RWPE2 (cell line): Measurements from ENCODE around the gene SPN.

Experiments used
- ATAC-seq: fragments of 200-7000 bp; cut with Tn5 transposase; 3 replicates; pipeline ENCODE4 v1.9.1; 2021; ENCODE audit warnings: low read depth
- DNase-seq: peaks from one replicate; pipeline ENCODE4 v3.0.0-alpha.2; 2020; ENCODE audit warnings: low spot score
- H3K27ac ChIP-seq: fragments of 450-650 bp; 2 replicates; pipeline ENCODE4 v1.5.1; 2017; ENCODE audit warnings: mild to moderate bottlenecking; ENCODE audit not compliant: poor library complexity, severe bottlenecking
- H3K27me3 ChIP-seq: fragments of 250-450 bp; sonication (Bioruptor Pico); 2 replicates; pipeline ENCODE4 v1.5.1; 2021; ENCODE audit warnings: mild to moderate bottlenecking, moderate library complexity; ENCODE audit not compliant: insufficient read depth, poor library complexity, severe bottlenecking
- H3K36me3 ChIP-seq: fragments of 250-450 bp; sonication (Bioruptor Pico); 2 replicates; pipeline ENCODE4 v1.5.1; 2020; ENCODE audit warnings: low read depth, mild to moderate bottlenecking, moderate library complexity
- H3K4me1 ChIP-seq: fragments of 250-450 bp; sonication (Bioruptor Pico); 2 replicates; pipeline ENCODE4 v1.5.1; 2021; ENCODE audit warnings: mild to moderate bottlenecking, moderate library complexity; ENCODE audit not compliant: insufficient read depth, poor library complexity, severe bottlenecking
- H3K4me3 ChIP-seq: fragments of 250-450 bp; sonication (Bioruptor Pico); 2 replicates; pipeline ENCODE4 v1.5.1; 2021; ENCODE audit warnings: mild to moderate bottlenecking, moderate library complexity; ENCODE audit not compliant: severe bottlenecking
- H3K9me3 ChIP-seq: fragments of 250-450 bp; sonication (Bioruptor Pico); 2 replicates; pipeline ENCODE4 v1.5.1; 2021; ENCODE audit warnings: mild to moderate bottlenecking, moderate library complexity; ENCODE audit not compliant: severe bottlenecking
- CTCF ChIP-seq: fragments of 450-650 bp; IDR thresholded peaks from one replicate; pipeline ENCODE4 v1.5.1; 2017; ENCODE audit warnings: mild to moderate bottlenecking, moderate library complexity; ENCODE audit not compliant: poor library complexity, severe bottlenecking

Gene SPN

DNA sequence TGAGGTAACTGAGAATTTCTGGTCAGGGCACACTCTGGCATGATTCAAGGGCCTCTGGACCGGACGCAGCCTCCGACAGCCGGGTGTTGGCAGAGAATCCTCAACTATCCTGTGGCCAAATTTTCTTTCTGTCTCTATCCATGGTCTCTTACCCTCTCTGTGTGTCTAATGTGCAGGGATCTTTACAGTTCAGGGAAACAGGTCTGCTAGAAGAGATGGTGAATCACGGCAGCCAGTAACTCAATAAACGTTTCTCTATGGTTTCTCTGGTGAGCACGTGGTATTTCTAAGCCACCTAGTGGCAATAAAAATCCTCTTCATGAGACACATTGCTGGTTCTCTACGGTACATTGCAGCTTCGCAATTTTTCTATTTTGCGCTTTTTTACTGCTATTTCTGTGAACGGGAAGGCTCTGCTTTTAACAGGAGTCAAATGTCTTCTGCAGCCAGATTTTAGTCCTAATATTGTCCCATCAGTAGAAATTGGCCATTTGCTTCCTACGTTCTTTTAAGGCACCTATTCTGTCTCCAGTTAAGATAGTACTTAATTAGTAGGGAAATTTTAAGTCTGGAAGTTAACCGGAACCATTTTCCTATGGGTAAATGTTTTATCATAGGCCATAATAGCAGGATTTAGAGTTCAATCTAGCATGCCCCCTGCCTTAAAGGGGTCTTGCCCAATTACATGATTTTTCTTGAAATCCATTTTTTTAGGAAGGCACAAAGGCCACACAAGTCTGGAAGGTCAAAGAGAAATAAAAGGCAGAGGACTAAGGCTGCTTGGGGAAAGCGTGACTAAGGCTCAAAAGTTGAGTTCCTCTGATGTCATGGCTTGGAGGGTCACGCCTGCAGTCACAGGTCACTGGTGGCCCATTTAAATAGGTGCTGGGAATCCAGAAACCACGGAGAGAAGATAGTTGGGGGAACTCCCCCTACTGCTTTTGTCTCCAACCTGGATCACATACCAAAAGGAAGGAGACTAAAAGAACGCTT lies 47.5 kb downstream of the SPN start:
- Histone ChIP-seq H3K27me3 (no peaks in the 10 kb centered on the region), H3K36me3 (no peaks in the 10 kb centered on the region), H3K4me3 (no peak overlapping the region), H3K4me1 (peaks cover 7% of the 10 kb centered on the region), H3K9me3 (no peaks in the 10 kb centered on the region), H3K27ac (no peak overlapping the region)
- peak; percentile 62 for TF ChIP-seq CTCF
- no peak for DNase-seq
- peak; percentile 78 for ATAC-seq

GRCh38 chr16:29712809-29713208 lies 49.8 kb downstream of the SPN start:
- H3K27me3 ChIP-seq = no peaks in the 10 kb centered on the region
- no peak overlapping the region for H3K4me3 ChIP-seq
- no peaks in the 10 kb centered on the region for H3K36me3 ChIP-seq
- DNase-seq (no peak), ATAC-seq (no peak)
- H3K4me1 ChIP-seq = peaks cover 7% of the 10 kb centered on the region
- TF ChIP-seq CTCF = no peak
- H3K27ac ChIP-seq = no peak overlapping the region
- no peaks in the 10 kb centered on the region for H3K9me3 ChIP-seq

GRCh38 chr16:29714396-29714795 lies 51.3 kb downstream of the SPN start:
- H3K27ac ChIP-seq = no peak overlapping the region
- no peak for ATAC-seq
- H3K27me3 ChIP-seq = no peaks in the 10 kb centered on the region
- no peak for TF ChIP-seq CTCF
- H3K36me3 ChIP-seq = no peaks in the 10 kb centered on the region
- H3K9me3 ChIP-seq = no peaks in the 10 kb centered on the region
- H3K4me1 ChIP-seq = peaks cover 7% of the 10 kb centered on the region
- no peak for DNase-seq
- no peak overlapping the region for H3K4me3 ChIP-seq

GRCh38 chr16:29714972-29715371 lies 51.9 kb downstream of the SPN start:
- no peaks in the 10 kb centered on the region for H3K9me3 ChIP-seq
- ATAC-seq = no peak
- no peaks in the 10 kb centered on the region for H3K27me3 ChIP-seq
- no peak overlapping the region for H3K27ac ChIP-seq
- DNase-seq = no peak
- no peaks in the 10 kb centered on the region for H3K36me3 ChIP-seq
- no peak for TF ChIP-seq CTCF
- peaks cover 3% of the 10 kb centered on the region for H3K4me1 ChIP-seq
- H3K4me3 ChIP-seq = no peak overlapping the region

DNA sequence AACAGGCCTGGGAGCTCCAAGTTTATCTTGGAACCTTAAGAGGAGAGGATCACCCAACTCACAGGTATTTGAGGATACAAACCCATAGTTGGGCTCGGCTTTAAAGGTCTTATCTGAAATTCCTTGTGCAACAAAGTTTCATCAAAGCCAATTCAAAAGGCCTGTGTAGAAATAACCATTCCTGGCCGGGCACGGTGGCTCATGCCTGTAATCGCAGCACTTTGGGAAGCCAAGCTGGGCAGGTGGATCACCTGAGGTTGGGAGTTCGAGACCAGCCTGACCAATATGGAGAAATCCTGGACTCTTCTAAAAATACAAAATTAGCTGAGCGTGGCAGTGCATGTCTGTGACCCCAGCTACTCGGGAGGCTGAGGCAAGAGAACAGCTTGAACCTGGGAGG lies 54.1 kb downstream of the SPN start:
- no peaks in the 10 kb centered on the region for H3K27me3 ChIP-seq
- no peak for TF ChIP-seq CTCF
- no peak overlapping the region for H3K4me3 ChIP-seq
- H3K4me1 ChIP-seq = no peaks in the 10 kb centered on the region
- ATAC-seq = no peak
- no peaks in the 10 kb centered on the region for H3K9me3 ChIP-seq
- H3K36me3 ChIP-seq = no peaks in the 10 kb centered on the region
- no peak overlapping the region for H3K27ac ChIP-seq
- no peak for DNase-seq
